ENCODE data around the gene PRB4.
"Not testable (repeated sequence)": the region's sequence is repeated elsewhere in the genome, so short reads cannot be mapped to it uniquely, and the experiment has no call there.

Gene PRB4

GRCh38 chr12:11310336-11310735 is at the start of gene PRB4:
TSS of gene PRB4 (minus strand) at chr12:11310436. CDS start at chr12:11310398, 38 bp downstream.
- Histone ChIP-seq H3K4me3 (no peak within 1 kb of the TSS), H3K9me3 (ENCODE audit: low read depth, low read length) (no peaks in the 10 kb centered on the region)
- TF ChIP-seq FOXP2 (optimal IDR thresholded peaks at IDR 0.05; ENCODE audit: control extremely low read depth, extremely low read length, insufficient read depth) (no peak), POLR2AphosphoS5 (IDR thresholded peaks at IDR 0.05; ENCODE audit: borderline replicate concordance, low read depth, low read length) (no peak)

DNA sequence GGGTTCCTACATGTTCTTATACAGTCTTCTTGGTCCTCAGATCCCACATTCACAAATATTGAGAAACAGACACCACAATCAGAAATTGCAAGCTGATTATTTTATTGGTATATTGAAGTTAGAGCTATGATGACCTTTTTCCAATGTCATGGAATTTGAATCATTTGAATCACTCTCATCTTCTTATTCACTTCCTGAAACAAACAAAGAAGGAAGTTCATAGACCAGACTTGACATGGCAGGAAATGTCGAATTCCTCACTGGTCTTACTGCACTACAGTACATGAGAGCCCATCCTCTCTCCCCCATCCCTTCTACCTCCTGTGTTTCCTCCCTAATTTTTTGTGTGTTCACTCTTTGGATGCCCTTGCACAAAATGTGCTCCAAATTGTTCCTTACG is 41.5 kb upstream of the PRB4 start:
- H3K36me3 ChIP-seq (ENCODE audit: insufficient read depth, low read length); H3K4me3 ChIP-seq; H3K9me3 ChIP-seq (ENCODE audit: low read depth, low read length); DNase-seq (ENCODE audit: low read depth, low spot score); H3K27ac ChIP-seq; H3K9ac ChIP-seq (ENCODE audit: insufficient read length): not testable (repeated sequence)

More at GRCh38 chr12:11310336-11310735, at the start of gene PRB4:
- Histone ChIP-seq H3K9ac (ENCODE audit: insufficient read length) (no peak within 1 kb of the TSS), H3K36me3 (ENCODE audit: insufficient read depth, low read length) (no peaks in the 10 kb centered on the region), H3K27ac (no peak within 1 kb of the TSS)
- no peak for DNase-seq (ENCODE audit: low read depth, low spot score)

- no peak for TF ChIP-seq POLR2AphosphoS5 (IDR thresholded peaks at IDR 0.05; ENCODE audit: borderline replicate concordance, low read depth, low read length)
- TF ChIP-seq EZH2 (IDR thresholded peaks at IDR 0.05): no peak
- TF ChIP-seq FOXP2 (optimal IDR thresholded peaks at IDR 0.05; ENCODE audit: control extremely low read depth, extremely low read length, insufficient read depth): no peak
- no peak overlapping the region for H3K9ac ChIP-seq (ENCODE audit: insufficient read length)
- H3K9me3 ChIP-seq (ENCODE audit: low read depth, low read length): no peaks in the 10 kb centered on the region
- no peaks in the 10 kb centered on the region for H3K36me3 ChIP-seq (ENCODE audit: insufficient read depth, low read length)
- H3K4me3 ChIP-seq: no peak overlapping the region
- H3K27ac ChIP-seq: no peak overlapping the region
- no peak for DNase-seq (ENCODE audit: low read depth, low spot score)
Observed at GRCh38 chr12:11348439-11348838, 38.2 kb upstream of the PRB4 start.

DNA sequence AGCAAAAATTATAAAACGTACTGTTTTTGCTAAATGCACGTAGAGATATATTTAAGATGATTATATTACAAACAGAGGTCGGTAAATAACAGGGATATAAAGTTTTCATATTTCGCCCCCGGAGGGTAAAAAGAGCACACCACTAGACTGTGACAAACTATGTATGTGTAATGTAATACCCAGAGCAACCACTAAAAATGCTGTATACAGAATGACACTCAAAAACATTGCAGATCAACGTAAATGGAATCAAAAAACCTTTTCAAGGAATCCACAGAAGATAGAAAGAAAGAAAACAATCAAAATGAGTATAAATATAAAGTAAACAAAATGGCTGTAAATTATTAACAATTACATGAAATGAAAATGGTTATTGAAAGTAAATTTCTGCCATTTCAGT is 37.6 kb upstream of the PRB4 start:
- no peaks in the 10 kb centered on the region for H3K9me3 ChIP-seq (ENCODE audit: low read depth, low read length)
- no peak overlapping the region for H3K4me3 ChIP-seq
- H3K9ac ChIP-seq (ENCODE audit: insufficient read length): no peak overlapping the region
- H3K27ac ChIP-seq: no peak overlapping the region
- no peak for DNase-seq (ENCODE audit: low read depth, low spot score)
- TF ChIP-seq FOXP2 (optimal IDR thresholded peaks at IDR 0.05; ENCODE audit: control extremely low read depth, extremely low read length, insufficient read depth) (no peak), EZH2 (IDR thresholded peaks at IDR 0.05) (no peak), POLR2AphosphoS5 (IDR thresholded peaks at IDR 0.05; ENCODE audit: borderline replicate concordance, low read depth, low read length) (no peak)
- no peaks in the 10 kb centered on the region for H3K36me3 ChIP-seq (ENCODE audit: insufficient read depth, low read length)

GRCh38 chr12:11344500-11344899 is 34.3 kb upstream of the PRB4 start:
- no peak for DNase-seq (ENCODE audit: low read depth, low spot score)
- Histone ChIP-seq H3K9ac (ENCODE audit: insufficient read length) (no peak overlapping the region), H3K36me3 (ENCODE audit: insufficient read depth, low read length) (no peaks in the 10 kb centered on the region), H3K4me3 (no peak overlapping the region), H3K27ac (no peak overlapping the region), H3K9me3 (ENCODE audit: low read depth, low read length) (no peaks in the 10 kb centered on the region)
- TF ChIP-seq FOXP2 (optimal IDR thresholded peaks at IDR 0.05; ENCODE audit: control extremely low read depth, extremely low read length, insufficient read depth): no peak
- no peak for TF ChIP-seq POLR2AphosphoS5 (IDR thresholded peaks at IDR 0.05; ENCODE audit: borderline replicate concordance, low read depth, low read length)
- no peak for TF ChIP-seq EZH2 (IDR thresholded peaks at IDR 0.05)

GRCh38 chr12:11324426-11324825 is 14.2 kb upstream of the PRB4 start:
- TF ChIP-seq EZH2 (IDR thresholded peaks at IDR 0.05): no peak
- TF ChIP-seq FOXP2 (optimal IDR thresholded peaks at IDR 0.05; ENCODE audit: control extremely low read depth, extremely low read length, insufficient read depth): no peak
- TF ChIP-seq POLR2AphosphoS5 (IDR thresholded peaks at IDR 0.05; ENCODE audit: borderline replicate concordance, low read depth, low read length): no peak
- Histone ChIP-seq H3K36me3 (ENCODE audit: insufficient read depth, low read length) (no peaks in the 10 kb centered on the region), H3K4me3 (no peak overlapping the region), H3K9ac (ENCODE audit: insufficient read length) (no peak overlapping the region), H3K27ac (no peak overlapping the region), H3K9me3 (ENCODE audit: low read depth, low read length) (no peaks in the 10 kb centered on the region)
- no peak for DNase-seq (ENCODE audit: low read depth, low spot score)

GRCh38 chr12:11321980-11322379 is 11.7 kb upstream of the PRB4 start:
- Histone ChIP-seq H3K27ac (no peak overlapping the region), H3K4me3 (no peak overlapping the region), H3K9me3 (ENCODE audit: low read depth, low read length) (no peaks in the 10 kb centered on the region), H3K9ac (ENCODE audit: insufficient read length) (no peak overlapping the region), H3K36me3 (ENCODE audit: insufficient read depth, low read length) (no peaks in the 10 kb centered on the region)
- TF ChIP-seq EZH2 (IDR thresholded peaks at IDR 0.05): no peak
- TF ChIP-seq FOXP2 (optimal IDR thresholded peaks at IDR 0.05; ENCODE audit: control extremely low read depth, extremely low read length, insufficient read depth): no peak
- TF ChIP-seq POLR2AphosphoS5 (IDR thresholded peaks at IDR 0.05; ENCODE audit: borderline replicate concordance, low read depth, low read length): no peak
- no peak for DNase-seq (ENCODE audit: low read depth, low spot score)

DNA sequence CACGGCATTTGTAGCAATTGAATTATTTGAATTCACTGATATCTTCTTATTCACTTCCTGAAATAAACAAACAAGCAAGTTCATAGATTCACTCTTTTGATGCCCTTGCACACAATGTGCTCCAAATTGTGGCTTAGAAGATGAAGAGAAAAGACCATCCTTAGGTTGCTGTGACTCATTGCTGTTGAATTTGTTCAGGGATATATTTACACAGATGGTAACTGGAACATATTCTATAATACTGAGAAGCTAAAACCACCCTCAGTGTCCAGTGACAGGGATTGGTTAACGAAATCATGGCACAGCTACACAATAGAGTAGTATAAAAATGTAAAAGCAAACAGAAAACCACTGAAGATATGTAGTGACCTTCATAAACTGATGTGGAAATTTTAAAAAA is 3.1 kb downstream of the PRB4 start:
- no peak overlapping the region for H3K4me3 ChIP-seq
- no peak for DNase-seq (ENCODE audit: low read depth, low spot score)
- TF ChIP-seq EZH2 (IDR thresholded peaks at IDR 0.05) (no peak), FOXP2 (optimal IDR thresholded peaks at IDR 0.05; ENCODE audit: control extremely low read depth, extremely low read length, insufficient read depth) (no peak), POLR2AphosphoS5 (IDR thresholded peaks at IDR 0.05; ENCODE audit: borderline replicate concordance, low read depth, low read length) (no peak)
- no peak overlapping the region for H3K27ac ChIP-seq
- no peaks in the 10 kb centered on the region for H3K9me3 ChIP-seq (ENCODE audit: low read depth, low read length)
- H3K36me3 ChIP-seq (ENCODE audit: insufficient read depth, low read length): no peaks in the 10 kb centered on the region
- no peak overlapping the region for H3K9ac ChIP-seq (ENCODE audit: insufficient read length)

- Histone ChIP-seq H3K36me3 (ENCODE audit: insufficient read depth, low read length) (no peaks in the 10 kb centered on the region), H3K9ac (ENCODE audit: insufficient read length) (no peak overlapping the region), H3K27ac (no peak overlapping the region), H3K4me3 (no peak overlapping the region), H3K9me3 (ENCODE audit: low read depth, low read length) (no peaks in the 10 kb centered on the region)
- no peak for DNase-seq (ENCODE audit: low read depth, low spot score)
- TF ChIP-seq EZH2 (IDR thresholded peaks at IDR 0.05) (no peak), FOXP2 (optimal IDR thresholded peaks at IDR 0.05; ENCODE audit: control extremely low read depth, extremely low read length, insufficient read depth) (no peak)
Observed at GRCh38 chr12:11273449-11273848, 36.8 kb downstream of the PRB4 start.

Measured in SK-N-MC (cell line).